DND-41 (cell line): ENCODE results near the gene PRKAR2B.

Experiments used
- EZH2 ChIP-seq: IDR thresholded peaks from 3 replicates; pipeline ENCODE4 v1.6.1; 2012; ENCODE audit warnings: borderline replicate concordance, low read depth, mild to moderate bottlenecking, moderate library complexity, low read length, inconsistent platforms; ENCODE audit not compliant: severe bottlenecking
- TF ChIP-seq, protein P1 (sequence below): IDR thresholded peaks from 2 replicates; pipeline ENCODE4 v1.5.1; 2012; ENCODE audit warnings: borderline replicate concordance, low read length, moderate library complexity, mild to moderate bottlenecking; ENCODE audit not compliant: poor library complexity, severe bottlenecking; ENCODE audit errors: extremely low read depth

DNA sequence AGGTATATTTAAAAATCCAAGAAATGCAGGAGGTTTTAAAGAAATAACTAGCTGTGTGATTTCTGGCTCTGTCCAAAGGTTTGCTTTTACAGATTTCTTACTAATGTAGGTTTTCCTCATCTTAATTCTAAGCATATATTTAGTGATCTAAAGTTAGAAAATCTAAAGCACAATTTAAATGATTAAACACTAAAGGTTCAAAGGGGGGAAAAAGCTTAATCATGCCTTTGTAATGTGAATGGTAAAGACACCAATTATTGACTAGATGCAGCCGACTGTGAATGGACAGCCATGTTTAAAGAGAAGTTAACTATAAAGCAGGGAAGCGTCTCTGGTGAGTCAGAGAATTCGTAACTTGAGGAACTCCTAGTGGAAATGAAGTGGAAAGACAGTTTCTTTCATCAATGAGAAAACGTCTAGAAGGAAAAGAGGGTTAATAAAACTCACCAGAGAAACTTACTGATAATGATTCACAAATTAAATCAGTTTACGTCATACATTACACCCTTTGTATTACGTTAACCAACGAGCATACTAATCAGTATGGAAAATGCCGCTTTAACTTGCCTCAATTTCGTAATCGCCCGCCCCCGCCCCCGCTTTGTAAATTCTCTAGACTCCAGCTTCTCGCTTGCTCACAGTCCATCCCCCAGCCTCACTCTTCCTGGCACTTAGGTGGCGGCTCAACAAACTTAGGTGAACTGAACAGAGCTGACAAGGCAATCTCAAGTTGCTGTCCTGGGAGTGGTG is 123.2 kb downstream of the PRKAR2B start:
- TF ChIP-seq, protein P1, sequence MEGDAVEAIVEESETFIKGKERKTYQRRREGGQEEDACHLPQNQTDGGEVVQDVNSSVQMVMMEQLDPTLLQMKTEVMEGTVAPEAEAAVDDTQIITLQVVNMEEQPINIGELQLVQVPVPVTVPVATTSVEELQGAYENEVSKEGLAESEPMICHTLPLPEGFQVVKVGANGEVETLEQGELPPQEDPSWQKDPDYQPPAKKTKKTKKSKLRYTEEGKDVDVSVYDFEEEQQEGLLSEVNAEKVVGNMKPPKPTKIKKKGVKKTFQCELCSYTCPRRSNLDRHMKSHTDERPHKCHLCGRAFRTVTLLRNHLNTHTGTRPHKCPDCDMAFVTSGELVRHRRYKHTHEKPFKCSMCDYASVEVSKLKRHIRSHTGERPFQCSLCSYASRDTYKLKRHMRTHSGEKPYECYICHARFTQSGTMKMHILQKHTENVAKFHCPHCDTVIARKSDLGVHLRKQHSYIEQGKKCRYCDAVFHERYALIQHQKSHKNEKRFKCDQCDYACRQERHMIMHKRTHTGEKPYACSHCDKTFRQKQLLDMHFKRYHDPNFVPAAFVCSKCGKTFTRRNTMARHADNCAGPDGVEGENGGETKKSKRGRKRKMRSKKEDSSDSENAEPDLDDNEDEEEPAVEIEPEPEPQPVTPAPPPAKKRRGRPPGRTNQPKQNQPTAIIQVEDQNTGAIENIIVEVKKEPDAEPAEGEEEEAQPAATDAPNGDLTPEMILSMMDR = peak; percentile 52
- TF ChIP-seq EZH2 = no peak
